ENCODE data around the gene TM4SF4.

Gene TM4SF4

DNA sequence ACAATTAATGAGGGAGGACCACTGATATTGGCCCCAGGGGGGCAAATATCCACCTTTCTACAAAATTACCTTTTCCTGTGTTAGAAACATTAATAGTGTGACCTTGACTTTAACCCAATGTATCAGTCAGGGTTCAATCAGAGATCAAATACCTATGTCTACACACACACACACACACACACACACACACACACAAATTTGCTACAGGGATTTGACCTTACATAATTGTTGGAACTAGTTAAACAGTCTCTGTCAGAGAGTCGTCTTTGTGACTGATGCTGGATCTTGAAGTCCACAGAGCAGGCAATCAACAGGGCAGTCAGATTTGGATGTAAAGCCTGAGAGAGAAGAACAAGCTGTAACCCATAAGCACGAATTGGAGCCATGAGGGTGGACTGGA is 32.5 kb downstream of the TM4SF4 start:
- H3K4ac ChIP-seq (ENCODE audit: low read length): no peak overlapping the region
- no peak overlapping the region for H3K4me3 ChIP-seq (ENCODE audit: low read length in 2 of 2)
- no peak overlapping the region for H2BK120ac ChIP-seq (ENCODE audit: low read depth, low read length)
- no peak overlapping the region for H4K91ac ChIP-seq (ENCODE audit: low read depth, low read length, poor library complexity)
- no peak overlapping the region for H3K18ac ChIP-seq (ENCODE audit: low read length)
- no peak overlapping the region for H3K14ac ChIP-seq (ENCODE audit: low read length)
- no peak overlapping the region for H2BK12ac ChIP-seq (ENCODE audit: low read length)
- H3K4me2 ChIP-seq (ENCODE audit: insufficient read depth, low read length, poor library complexity, severe bottlenecking): no peak overlapping the region
- H3K27me3 ChIP-seq (ENCODE audit: control insufficient read depth in 3 of 3, insufficient read depth in 3 of 3, low read depth in 1 of 3, low read length in 3 of 3): peaks cover 0 to 2% (median 0%) of the 10 kb centered on the region in 3 experiments
- peaks cover 0 to 4% of the 10 kb centered on the region in 2 donors for H3K4me1 ChIP-seq (ENCODE audit: control insufficient read depth in 2 of 2, insufficient read depth in 1 of 2, low read depth in 1 of 2, low read length in 2 of 2)
- no peaks in the 10 kb centered on the region for H3K79me1 ChIP-seq (ENCODE audit: low read depth, low read length)
- no peak overlapping the region for H4K8ac ChIP-seq (ENCODE audit: low read depth, low read length)
- no peak overlapping the region for H2AK5ac ChIP-seq (ENCODE audit: low read depth, low read length)
- no peak overlapping the region for H3K9ac ChIP-seq (ENCODE audit: low read depth, low read length, poor library complexity)
- H2AFZ ChIP-seq (ENCODE audit: low read length): peak overlapping the region; percentile 44
- DNase-seq (ENCODE audit: low spot score): no peak
- no peak overlapping the region for H2BK15ac ChIP-seq (ENCODE audit: low read length)
- WGBS, 2 donors (ENCODE audit: extremely low coverage in 2 of 2, insufficient read length in 2 of 2, insufficient replicate concordance in 1 of 2): no CpG with 5 or more reads among the region's 2 CpGs
- H3K36me3 ChIP-seq (replicated peaks in 1 of 2; ENCODE audit: control insufficient read depth in 2 of 2, insufficient read depth in 2 of 2, low read length in 2 of 2): no peaks in the 10 kb centered on the region
- peaks cover 0 to 2% of the 10 kb centered on the region in 2 donors for H3K9me3 ChIP-seq (replicated peaks in 1 of 2; ENCODE audit: control insufficient read depth in 2 of 2, insufficient read depth in 1 of 2, low read depth in 1 of 2, low read length in 2 of 2)
- no peak overlapping the region for H2BK5ac ChIP-seq (ENCODE audit: low read length)
- no peak overlapping the region for H3K23ac ChIP-seq (ENCODE audit: low read depth, low read length, poor library complexity)
- no peak overlapping the region for H3K27ac ChIP-seq (replicated peaks; ENCODE audit: low read length)

DNA sequence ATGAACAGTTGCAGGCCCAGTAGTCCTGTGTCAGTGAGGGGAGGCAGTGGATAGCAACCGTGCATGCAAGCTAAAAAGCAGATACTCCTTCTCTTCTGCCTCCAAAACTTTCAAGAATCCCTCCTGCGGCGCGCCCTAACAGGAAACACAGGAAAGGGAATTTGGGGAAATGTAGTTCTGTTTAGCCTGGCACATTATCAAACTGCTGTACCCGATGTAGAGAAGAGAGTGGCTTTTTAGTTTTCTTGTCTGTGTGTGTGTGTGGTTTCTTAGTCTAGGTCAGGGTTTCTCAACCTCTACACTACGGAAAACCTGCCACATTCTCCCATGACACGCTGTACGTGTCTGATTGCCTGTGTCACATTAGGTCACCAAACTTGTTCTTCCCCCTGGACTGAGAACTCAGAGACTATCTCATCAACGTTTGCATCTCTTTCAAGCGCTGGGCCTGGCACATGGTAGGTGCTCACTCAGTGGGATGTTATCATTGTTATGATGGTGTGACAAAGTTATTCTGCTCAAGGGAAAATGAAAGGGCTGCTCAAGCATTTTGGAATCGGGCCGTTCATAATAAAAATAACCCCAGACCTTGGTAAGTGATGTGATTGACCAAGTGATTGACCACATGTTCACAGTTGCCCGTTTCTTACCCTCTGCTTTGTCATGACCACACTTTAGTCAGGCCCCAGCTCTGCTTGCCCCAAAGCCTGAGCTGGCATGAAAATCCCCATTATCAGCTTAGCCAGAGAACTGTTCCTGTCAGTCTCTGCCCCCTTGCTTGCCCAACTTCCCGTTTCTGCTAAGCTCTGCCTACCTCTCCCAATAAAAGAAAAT is 33.2 kb downstream of the TM4SF4 start:
- DNase-seq (ENCODE audit: low spot score): no peak
- Histone ChIP-seq H3K27ac (replicated peaks; ENCODE audit: low read length) (no peak overlapping the region), H4K8ac (ENCODE audit: low read depth, low read length) (no peak overlapping the region), H3K4me2 (ENCODE audit: insufficient read depth, low read length, poor library complexity, severe bottlenecking) (no peak overlapping the region), H2BK15ac (ENCODE audit: low read length) (no peak overlapping the region), H3K27me3 (ENCODE audit: control insufficient read depth in 3 of 3, insufficient read depth in 3 of 3, low read depth in 1 of 3, low read length in 3 of 3) (peaks cover 0 to 2% (median 0%) of the 10 kb centered on the region in 3 experiments), H2AK5ac (ENCODE audit: low read depth, low read length) (no peak overlapping the region), H3K36me3 (replicated peaks in 1 of 2; ENCODE audit: control insufficient read depth in 2 of 2, insufficient read depth in 2 of 2, low read length in 2 of 2) (no peaks in the 10 kb centered on the region), H3K9ac (ENCODE audit: low read depth, low read length, poor library complexity) (no peak overlapping the region), H3K14ac (ENCODE audit: low read length) (no peak overlapping the region), H3K4me3 (ENCODE audit: low read length in 2 of 2) (no peak overlapping the region), H4K91ac (ENCODE audit: low read depth, low read length, poor library complexity) (no peak overlapping the region), H3K4me1 (ENCODE audit: control insufficient read depth in 2 of 2, insufficient read depth in 1 of 2, low read depth in 1 of 2, low read length in 2 of 2) (peaks cover 0 to 6% of the 10 kb centered on the region in 2 donors), H3K23ac (ENCODE audit: low read depth, low read length, poor library complexity) (no peak overlapping the region), H3K79me1 (ENCODE audit: low read depth, low read length) (no peaks in the 10 kb centered on the region), H3K4ac (ENCODE audit: low read length) (no peak overlapping the region), H3K9me3 (replicated peaks in 1 of 2; ENCODE audit: control insufficient read depth in 2 of 2, insufficient read depth in 1 of 2, low read depth in 1 of 2, low read length in 2 of 2) (peaks cover 0 to 2% of the 10 kb centered on the region in 2 donors), H2BK12ac (ENCODE audit: low read length) (no peak overlapping the region), H2BK5ac (ENCODE audit: low read length) (no peak overlapping the region), H3K18ac (ENCODE audit: low read length) (no peak overlapping the region), H2AFZ (ENCODE audit: low read length) (peak overlapping the region; percentile 44), H2BK120ac (ENCODE audit: low read depth, low read length) (no peak overlapping the region)
- WGBS, 2 donors (ENCODE audit: extremely low coverage in 2 of 2, insufficient read length in 2 of 2, insufficient replicate concordance in 1 of 2): no CpG with 5 or more reads among the region's 14 CpGs

DNA sequence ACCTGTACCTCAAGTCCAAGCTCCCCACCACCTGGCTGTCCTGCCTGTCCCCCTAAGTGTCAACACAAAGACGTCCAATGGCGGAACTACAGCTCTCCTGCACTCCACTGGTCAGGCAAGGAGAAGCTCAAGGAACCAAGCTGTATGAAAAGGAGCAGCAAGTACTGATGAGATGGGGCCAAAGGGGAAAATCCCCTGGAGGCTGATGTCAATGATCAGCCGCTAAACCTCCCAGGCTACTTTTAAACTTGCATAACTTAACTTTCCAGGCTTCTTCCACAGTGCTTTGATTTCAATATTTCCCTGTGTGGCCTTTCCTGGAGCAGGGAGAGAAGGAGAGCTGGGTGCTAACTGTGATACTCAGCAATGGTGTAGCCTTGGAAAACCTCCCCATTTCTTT is 35.0 kb downstream of the TM4SF4 start:
- no peak for DNase-seq (ENCODE audit: low spot score)
- no peak overlapping the region for H2BK120ac ChIP-seq (ENCODE audit: low read depth, low read length)

DNA sequence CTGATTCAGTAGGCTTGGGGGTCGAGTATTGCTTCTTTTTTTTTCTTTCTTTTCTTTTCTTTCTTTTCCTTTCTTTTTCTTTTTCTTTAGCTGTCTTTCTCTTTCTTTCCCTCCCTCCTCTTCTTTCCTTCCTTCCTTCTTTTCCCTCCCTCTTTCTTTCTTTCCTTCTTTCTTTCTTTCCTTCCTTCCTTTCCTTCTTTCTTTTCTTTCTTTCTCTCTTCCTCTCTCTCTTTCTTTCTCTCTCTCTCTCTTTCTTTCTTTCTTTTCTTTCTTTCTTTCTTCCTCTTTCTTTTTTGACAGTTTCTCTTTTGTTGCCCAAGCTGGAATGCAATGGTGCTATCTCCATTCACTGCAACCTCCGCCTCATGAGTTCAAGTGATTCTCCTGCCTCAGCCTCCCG is 36.0 kb downstream of the TM4SF4 start:
- Histone ChIP-seq H3K9me3 (replicated peaks in 1 of 2; ENCODE audit: control insufficient read depth in 2 of 2, insufficient read depth in 1 of 2, low read depth in 1 of 2, low read length in 2 of 2) (peaks cover 0 to 2% of the 10 kb centered on the region in 2 donors), H3K14ac (ENCODE audit: low read length) (no peak overlapping the region), H2AK5ac (ENCODE audit: low read depth, low read length) (no peak overlapping the region), H4K91ac (ENCODE audit: low read depth, low read length, poor library complexity) (no peak overlapping the region), H2BK5ac (ENCODE audit: low read length) (no peak overlapping the region), H2BK120ac (ENCODE audit: low read depth, low read length) (no peak overlapping the region), H4K8ac (ENCODE audit: low read depth, low read length) (no peak overlapping the region), H3K27ac (replicated peaks; ENCODE audit: low read length) (no peak overlapping the region), H3K23ac (ENCODE audit: low read depth, low read length, poor library complexity) (no peak overlapping the region), H3K4me3 (ENCODE audit: low read length in 2 of 2) (no peak overlapping the region), H3K4ac (ENCODE audit: low read length) (no peak overlapping the region), H2AFZ (ENCODE audit: low read length) (no peak overlapping the region), H3K4me2 (ENCODE audit: insufficient read depth, low read length, poor library complexity, severe bottlenecking) (no peak overlapping the region), H3K36me3 (replicated peaks in 1 of 2; ENCODE audit: control insufficient read depth in 2 of 2, insufficient read depth in 2 of 2, low read length in 2 of 2) (no peaks in the 10 kb centered on the region), H3K27me3 (ENCODE audit: control insufficient read depth in 3 of 3, insufficient read depth in 3 of 3, low read depth in 1 of 3, low read length in 3 of 3) (peaks cover 0 to 2% (median 0%) of the 10 kb centered on the region in 3 experiments), H2BK12ac (ENCODE audit: low read length) (no peak overlapping the region), H3K9ac (ENCODE audit: low read depth, low read length, poor library complexity) (no peak overlapping the region), H2BK15ac (ENCODE audit: low read length) (no peak overlapping the region), H3K4me1 (ENCODE audit: control insufficient read depth in 2 of 2, insufficient read depth in 1 of 2, low read depth in 1 of 2, low read length in 2 of 2) (peaks cover 0 to 5% of the 10 kb centered on the region in 2 donors), H3K79me1 (ENCODE audit: low read depth, low read length) (no peaks in the 10 kb centered on the region), H3K18ac (ENCODE audit: low read length) (no peak overlapping the region)
- no peak for DNase-seq (ENCODE audit: low spot score)
- no CpG with 5 or more reads among the region's 3 CpGs for WGBS, 2 donors (ENCODE audit: extremely low coverage in 2 of 2, insufficient read length in 2 of 2, insufficient replicate concordance in 1 of 2)

More for the DNA sequence above, 35.0 kb downstream of the TM4SF4 start:
- peaks cover 0 to 2% of the 10 kb centered on the region in 2 donors for H3K9me3 ChIP-seq (replicated peaks in 1 of 2; ENCODE audit: control insufficient read depth in 2 of 2, insufficient read depth in 1 of 2, low read depth in 1 of 2, low read length in 2 of 2)
- H2AK5ac ChIP-seq (ENCODE audit: low read depth, low read length): no peak overlapping the region
- H3K27me3 ChIP-seq (ENCODE audit: control insufficient read depth in 3 of 3, insufficient read depth in 3 of 3, low read depth in 1 of 3, low read length in 3 of 3): peaks cover 0 to 2% (median 0%) of the 10 kb centered on the region in 3 experiments
- H2BK5ac ChIP-seq (ENCODE audit: low read length): no peak overlapping the region
- H3K27ac ChIP-seq (replicated peaks; ENCODE audit: low read length): no peak overlapping the region
- H3K4me3 ChIP-seq (ENCODE audit: low read length in 2 of 2): no peak overlapping the region
- H2BK12ac ChIP-seq (ENCODE audit: low read length): no peak overlapping the region
- H2BK15ac ChIP-seq (ENCODE audit: low read length): no peak overlapping the region
- H3K18ac ChIP-seq (ENCODE audit: low read length): no peak overlapping the region
- no peak overlapping the region for H3K9ac ChIP-seq (ENCODE audit: low read depth, low read length, poor library complexity)
- H3K4ac ChIP-seq (ENCODE audit: low read length): no peak overlapping the region
- no CpG with 5 or more reads among the region's 3 CpGs for WGBS, 2 donors (ENCODE audit: extremely low coverage in 2 of 2, insufficient read length in 2 of 2, insufficient replicate concordance in 1 of 2)
- H3K79me1 ChIP-seq (ENCODE audit: low read depth, low read length): no peaks in the 10 kb centered on the region
- no peak overlapping the region for H3K4me2 ChIP-seq (ENCODE audit: insufficient read depth, low read length, poor library complexity, severe bottlenecking)
- H3K4me1 ChIP-seq (ENCODE audit: control insufficient read depth in 2 of 2, insufficient read depth in 1 of 2, low read depth in 1 of 2, low read length in 2 of 2): peaks cover 0 to 5% of the 10 kb centered on the region in 2 donors
- H4K91ac ChIP-seq (ENCODE audit: low read depth, low read length, poor library complexity): no peak overlapping the region
- no peak overlapping the region for H2AFZ ChIP-seq (ENCODE audit: low read length)
- no peak overlapping the region for H4K8ac ChIP-seq (ENCODE audit: low read depth, low read length)
- H3K14ac ChIP-seq (ENCODE audit: low read length): no peak overlapping the region
- H3K36me3 ChIP-seq (replicated peaks in 1 of 2; ENCODE audit: control insufficient read depth in 2 of 2, insufficient read depth in 2 of 2, low read length in 2 of 2): no peaks in the 10 kb centered on the region
- no peak overlapping the region for H3K23ac ChIP-seq (ENCODE audit: low read depth, low read length, poor library complexity)

Data from neuronal stem cell (in vitro differentiated cells).